GM21526 (cell line): ENCODE measurements around the gene ZEB2.

Experiments
- ATAC-seq: cut with Tn5 transposase; IDR thresholded peaks from one replicate; pipeline ENCODE4 v1.9.1; 2021; ENCODE audit warnings: moderate library complexity; ENCODE audit not compliant: unreplicated experiment, low FRiP score

ZEB2 gene

GRCh38 chr2:144519934-144520731, at the start of gene ZEB2:
Gene ZEB2 (minus strand): TSS chr2:144520119. CDS start chr2:144517350, 2,769 bp downstream.
- ATAC-seq, result no peak

- ATAC-seq, result no peak
These were observed 47.8 kb upstream of the ZEB2 start for GRCh38 chr2:144567745-144568144.

- ATAC-seq, result no peak
These were observed 46.5 kb upstream of the ZEB2 start for GRCh38 chr2:144566448-144566847.

- ATAC-seq, result no peak
These were observed 40.3 kb upstream of the ZEB2 start for GRCh38 chr2:144560251-144560650.

- no peak for ATAC-seq
These were observed 39.8 kb upstream of the ZEB2 start for GRCh38 chr2:144559681-144560080.

- no peak for ATAC-seq
These were observed 39.3 kb upstream of the ZEB2 start for GRCh38 chr2:144559242-144559641.

- no peak for ATAC-seq
These were observed 34.7 kb upstream of the ZEB2 start for GRCh38 chr2:144554492-144555210.

GRCh38 chr2:144553379-144553778, 33.5 kb upstream of the ZEB2 start:
- no peak for ATAC-seq

- ATAC-seq, result no peak
These were observed 32.9 kb upstream of the ZEB2 start for GRCh38 chr2:144552821-144553220.

- ATAC-seq, result no peak
These were observed 31.0 kb upstream of the ZEB2 start for GRCh38 chr2:144550911-144551310.

- ATAC-seq, result no peak
These were observed 30.2 kb upstream of the ZEB2 start for GRCh38 chr2:144550084-144550483.

GRCh38 chr2:144548532-144549191, 28.7 kb upstream of the ZEB2 start:
- no peak for ATAC-seq

- no peak for ATAC-seq
These were observed 28.2 kb upstream of the ZEB2 start for GRCh38 chr2:144548088-144548487.

GRCh38 chr2:144547494-144547893, 27.6 kb upstream of the ZEB2 start:
- ATAC-seq, result no peak

- no peak for ATAC-seq
These were observed 27.0 kb upstream of the ZEB2 start for GRCh38 chr2:144546933-144547332.

- ATAC-seq, result no peak
These were observed 25.9 kb upstream of the ZEB2 start for GRCh38 chr2:144545787-144546186.

- no peak for ATAC-seq
These were observed 24.1 kb upstream of the ZEB2 start for GRCh38 chr2:144544053-144544452.

GRCh38 chr2:144541396-144541795, 21.5 kb upstream of the ZEB2 start:
- no peak for ATAC-seq

GRCh38 chr2:144539289-144539782, 19.4 kb upstream of the ZEB2 start:
- no peak for ATAC-seq

GRCh38 chr2:144535300-144535699, 15.4 kb upstream of the ZEB2 start:
- no peak for ATAC-seq

GRCh38 chr2:144533221-144533620, 13.3 kb upstream of the ZEB2 start:
- ATAC-seq, result no peak
